HEK293 (cell line): Measurements from ENCODE around the gene SEC63.

Experiments used
- EGR2 ChIP-seq: fragments of 450-650 bp; formaldehyde crosslinking; IDR thresholded peaks from 2 replicates; pipeline ENCODE4 v1.5.1; 2016; ENCODE audit warnings: low read depth, missing biosample characterization, missing genetic modification characterization
- GLIS1 ChIP-seq: fragments of 450-650 bp; formaldehyde crosslinking; IDR thresholded peaks from 2 replicates; pipeline ENCODE4 v1.5.1; 2016; ENCODE audit warnings: missing biosample characterization, missing genetic modification characterization
- HOXC10 ChIP-seq: sonication (generic); formaldehyde crosslinking; IDR thresholded peaks from 2 replicates; pipeline ENCODE4 v1.8.1; 2023; ENCODE audit warnings: mild to moderate bottlenecking, missing genetic modification reagents
- KLF7 ChIP-seq: fragments of 450-650 bp; formaldehyde crosslinking; IDR thresholded peaks from 2 replicates; pipeline ENCODE4 v1.5.1; 2016; ENCODE audit warnings: missing biosample characterization, missing genetic modification characterization, borderline replicate concordance
- OVOL3 ChIP-seq: fragments of 450-650 bp; formaldehyde crosslinking; IDR thresholded peaks from 2 replicates; pipeline ENCODE4 v1.5.1; 2016; ENCODE audit warnings: missing biosample characterization, missing genetic modification characterization
- REPIN1 ChIP-seq: fragments of 450-650 bp; formaldehyde crosslinking; IDR thresholded peaks from 2 replicates; pipeline ENCODE4 v1.5.1; 2017; ENCODE audit warnings: missing biosample characterization, missing genetic modification characterization, low read depth
- SCRT1 ChIP-seq: fragments of 450-650 bp; formaldehyde crosslinking; IDR thresholded peaks from 2 replicates; pipeline ENCODE4 v1.5.1; 2016; ENCODE audit warnings: missing biosample characterization, missing genetic modification characterization, borderline replicate concordance
- SP3 ChIP-seq: fragments of 450-650 bp; formaldehyde crosslinking; IDR thresholded peaks from 2 replicates; pipeline ENCODE4 v1.5.1; 2016; ENCODE audit warnings: missing biosample characterization, missing genetic modification characterization
- ZBTB8A ChIP-seq: fragments of 450-650 bp; formaldehyde crosslinking; IDR thresholded peaks from 2 replicates; pipeline ENCODE4 v1.5.1; 2016; ENCODE audit warnings: missing biosample characterization, missing genetic modification characterization
- ZFHX2 ChIP-seq: fragments of 450-650 bp; formaldehyde crosslinking; conservative IDR thresholded peaks from 2 replicates; pipeline ENCODE4 v1.5.1; 2016; ENCODE audit warnings: missing biosample characterization, missing genetic modification characterization
- ZFP3 ChIP-seq: fragments of 450-650 bp; formaldehyde crosslinking; IDR thresholded peaks from 2 replicates; pipeline ENCODE4 v1.5.1; 2016; ENCODE audit warnings: low read depth, missing biosample characterization, missing genetic modification characterization
- ZNF132 ChIP-seq: fragments of 450-650 bp; formaldehyde crosslinking; IDR thresholded peaks from 2 replicates; pipeline ENCODE4 v1.5.1; 2017; ENCODE audit warnings: missing biosample characterization, missing genetic modification characterization, borderline replicate concordance
- ZNF16 ChIP-seq: fragments of 450-650 bp; formaldehyde crosslinking; IDR thresholded peaks from 2 replicates; pipeline ENCODE4 v1.5.1; 2016; ENCODE audit warnings: low read depth, missing biosample characterization, missing genetic modification characterization
- ZNF214 ChIP-seq: fragments of 450-650 bp; formaldehyde crosslinking; IDR thresholded peaks from 2 replicates; pipeline ENCODE4 v1.5.1; 2017; ENCODE audit warnings: missing biosample characterization, mild to moderate bottlenecking, missing genetic modification characterization, borderline replicate concordance
- ZNF26 ChIP-seq: fragments of 450-650 bp; formaldehyde crosslinking; IDR thresholded peaks from 2 replicates; pipeline ENCODE4 v1.5.1; 2016; ENCODE audit warnings: missing biosample characterization, missing genetic modification characterization
- ZNF266 ChIP-seq: fragments of 450-650 bp; formaldehyde crosslinking; IDR thresholded peaks from 2 replicates; pipeline ENCODE4 v1.5.1; 2016; ENCODE audit warnings: missing biosample characterization, missing genetic modification characterization, low read depth
- ZNF324 ChIP-seq: fragments of 450-650 bp; formaldehyde crosslinking; IDR thresholded peaks from 2 replicates; pipeline ENCODE4 v1.5.1; 2016; ENCODE audit warnings: missing biosample characterization, missing genetic modification characterization
- ZNF354C ChIP-seq: fragments of 450-650 bp; formaldehyde crosslinking; IDR thresholded peaks from 2 replicates; pipeline ENCODE4 v1.5.1; 2016; ENCODE audit warnings: missing biosample characterization, missing genetic modification characterization, low read depth, borderline replicate concordance
- ZNF473 ChIP-seq: fragments of 450-650 bp; formaldehyde crosslinking; IDR thresholded peaks from 2 replicates; pipeline ENCODE4 v1.5.1; 2017; ENCODE audit warnings: missing biosample characterization, missing genetic modification characterization
- ZNF48 ChIP-seq: fragments of 450-650 bp; formaldehyde crosslinking; IDR thresholded peaks from 2 replicates; pipeline ENCODE4 v1.5.1; 2016; ENCODE audit warnings: missing biosample characterization, missing genetic modification characterization
- ZNF488 ChIP-seq: fragments of 450-650 bp; formaldehyde crosslinking; IDR thresholded peaks from 2 replicates; pipeline ENCODE4 v1.5.1; 2016; ENCODE audit warnings: missing biosample characterization, missing genetic modification characterization
- ZNF518A ChIP-seq: fragments of 450-650 bp; formaldehyde crosslinking; conservative IDR thresholded peaks from 2 replicates; pipeline ENCODE4 v1.5.1; 2016; ENCODE audit warnings: low read depth, missing biosample characterization, missing genetic modification characterization
- ZNF621 ChIP-seq: fragments of 450-650 bp; formaldehyde crosslinking; IDR thresholded peaks from 2 replicates; pipeline ENCODE4 v1.5.1; 2017; ENCODE audit warnings: missing biosample characterization, missing genetic modification characterization
- ZNF776 ChIP-seq: fragments of 450-650 bp; formaldehyde crosslinking; IDR thresholded peaks from 2 replicates; pipeline ENCODE4 v1.5.0; 2017; ENCODE audit warnings: missing biosample characterization, missing genetic modification characterization, borderline replicate concordance
- ZNF843 ChIP-seq: fragments of 450-650 bp; formaldehyde crosslinking; IDR thresholded peaks from 2 replicates; pipeline ENCODE4 v1.5.1; 2016; ENCODE audit warnings: missing biosample characterization, missing genetic modification characterization
- TF ChIP-seq, protein P1 (sequence below): fragments of 450-650 bp; formaldehyde crosslinking; IDR thresholded peaks from 2 replicates; pipeline ENCODE4 v1.5.1; 2016; ENCODE audit warnings: missing biosample characterization, missing genetic modification characterization, low read depth
- TF ChIP-seq, protein P2 (sequence below): fragments of 450-650 bp; formaldehyde crosslinking; IDR thresholded peaks from 2 replicates; pipeline ENCODE4 v1.5.1; 2016; ENCODE audit warnings: missing biosample characterization, missing genetic modification characterization
- TF ChIP-seq, protein P3 (sequence below): fragments of 450-650 bp; formaldehyde crosslinking; IDR thresholded peaks from 2 replicates; pipeline ENCODE4 v1.5.1; 2017; ENCODE audit warnings: missing biosample characterization, missing genetic modification characterization

The SEC63 gene

GRCh38 chr6:107820338-107821261 is 137.4 kb downstream of the SEC63 start (continued):
- TF ChIP-seq ZNF518A (tag by site-specific recombination) (no peak), KLF7 (tag by site-specific recombination) (no peak; the same call in 1 of the 2 replicates), ZNF214 (tag by site-specific recombination) (no peak), ZNF776 (tag by site-specific recombination) (no peak), ZFHX2 (tag by site-specific recombination) (0 out of 2 replicates have a peak, but pooled peaks have one; percentile 16), ZNF324 (no peak), HOXC10 (no peak), ZNF266 (tag by site-specific recombination) (no peak), ZNF48 (tag by site-specific recombination) (no peak), SP3 (no peak), ZNF354C (no peak), ZNF621 (tag by site-specific recombination) (no peak), ZNF16 (tag by site-specific recombination) (no peak; the same call in 1 of the 2 replicates), ZBTB8A (tag by site-specific recombination) (peak; percentile 90), ZNF473 (tag by site-specific recombination) (no peak), REPIN1 (tag by site-specific recombination) (no peak), ZNF132 (tag by site-specific recombination) (no peak), ZNF488 (tag by site-specific recombination) (no peak), EGR2 (0 out of 2 replicates have a peak, but pooled peaks have one; percentile 26), OVOL3 (0 out of 2 replicates have a peak, but pooled peaks have one; percentile 49), GLIS1 (tag by site-specific recombination) (peak; percentile 86), ZNF26 (no peak), SCRT1 (tag by site-specific recombination) (no peak), ZNF843 (tag by site-specific recombination) (peak; percentile 83), ZFP3 (tag by site-specific recombination) (no peak)
- TF ChIP-seq, protein P1, sequence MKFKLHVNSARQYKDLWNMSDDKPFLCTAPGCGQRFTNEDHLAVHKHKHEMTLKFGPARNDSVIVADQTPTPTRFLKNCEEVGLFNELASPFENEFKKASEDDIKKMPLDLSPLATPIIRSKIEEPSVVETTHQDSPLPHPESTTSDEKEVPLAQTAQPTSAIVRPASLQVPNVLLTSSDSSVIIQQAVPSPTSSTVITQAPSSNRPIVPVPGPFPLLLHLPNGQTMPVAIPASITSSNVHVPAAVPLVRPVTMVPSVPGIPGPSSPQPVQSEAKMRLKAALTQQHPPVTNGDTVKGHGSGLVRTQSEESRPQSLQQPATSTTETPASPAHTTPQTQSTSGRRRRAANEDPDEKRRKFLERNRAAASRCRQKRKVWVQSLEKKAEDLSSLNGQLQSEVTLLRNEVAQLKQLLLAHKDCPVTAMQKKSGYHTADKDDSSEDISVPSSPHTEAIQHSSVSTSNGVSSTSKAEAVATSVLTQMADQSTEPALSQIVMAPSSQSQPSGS (tag by site-specific recombination) = no peak
- TF ChIP-seq, protein P2, sequence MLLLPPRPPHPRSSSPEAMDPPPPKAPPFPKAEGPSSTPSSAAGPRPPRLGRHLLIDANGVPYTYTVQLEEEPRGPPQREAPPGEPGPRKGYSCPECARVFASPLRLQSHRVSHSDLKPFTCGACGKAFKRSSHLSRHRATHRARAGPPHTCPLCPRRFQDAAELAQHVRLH (tag by site-specific recombination) = no peak; the same call in 1 of the 2 replicates
- TF ChIP-seq, protein P3, sequence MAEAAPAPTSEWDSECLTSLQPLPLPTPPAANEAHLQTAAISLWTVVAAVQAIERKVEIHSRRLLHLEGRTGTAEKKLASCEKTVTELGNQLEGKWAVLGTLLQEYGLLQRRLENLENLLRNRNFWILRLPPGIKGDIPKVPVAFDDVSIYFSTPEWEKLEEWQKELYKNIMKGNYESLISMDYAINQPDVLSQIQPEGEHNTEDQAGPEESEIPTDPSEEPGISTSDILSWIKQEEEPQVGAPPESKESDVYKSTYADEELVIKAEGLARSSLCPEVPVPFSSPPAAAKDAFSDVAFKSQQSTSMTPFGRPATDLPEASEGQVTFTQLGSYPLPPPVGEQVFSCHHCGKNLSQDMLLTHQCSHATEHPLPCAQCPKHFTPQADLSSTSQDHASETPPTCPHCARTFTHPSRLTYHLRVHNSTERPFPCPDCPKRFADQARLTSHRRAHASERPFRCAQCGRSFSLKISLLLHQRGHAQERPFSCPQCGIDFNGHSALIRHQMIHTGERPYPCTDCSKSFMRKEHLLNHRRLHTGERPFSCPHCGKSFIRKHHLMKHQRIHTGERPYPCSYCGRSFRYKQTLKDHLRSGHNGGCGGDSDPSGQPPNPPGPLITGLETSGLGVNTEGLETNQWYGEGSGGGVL (tag by site-specific recombination) = peak; percentile 46; the same call in 1 of the 2 replicates
